ENCODE results near the gene ADAMTS17.

The ADAMTS17 gene

DNA sequence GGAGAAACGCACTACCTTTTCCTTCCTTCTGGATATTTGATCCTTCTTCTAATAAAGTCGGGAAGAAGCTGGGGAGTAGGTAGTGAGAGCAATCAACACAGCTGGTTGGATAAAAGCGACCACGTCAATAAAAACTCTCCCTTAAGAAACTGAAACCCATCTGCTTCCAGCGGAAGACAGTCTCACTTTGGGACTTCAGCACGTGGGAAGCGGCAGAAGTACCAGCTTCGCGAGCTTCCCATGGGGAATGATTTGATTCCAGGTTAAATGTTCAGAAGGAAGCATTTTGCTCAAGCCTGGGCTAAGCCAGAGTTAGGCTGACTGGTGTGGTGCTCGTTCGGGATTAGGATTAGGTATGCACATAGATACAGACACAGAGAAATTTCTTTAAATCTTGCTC, 346.2 kb downstream of the ADAMTS17 start:
- no peak for TF ChIP-seq POLR2A (IDR thresholded peaks at IDR 0.05; ENCODE audit: extremely low read depth, insufficient read length)
- TF ChIP-seq, protein P1, sequence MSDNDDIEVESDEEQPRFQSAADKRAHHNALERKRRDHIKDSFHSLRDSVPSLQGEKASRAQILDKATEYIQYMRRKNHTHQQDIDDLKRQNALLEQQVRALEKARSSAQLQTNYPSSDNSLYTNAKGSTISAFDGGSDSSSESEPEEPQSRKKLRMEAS (IDR thresholded peaks at IDR 0.05; ENCODE audit: low read depth, low read length): no peak
- TF ChIP-seq, protein P2, sequence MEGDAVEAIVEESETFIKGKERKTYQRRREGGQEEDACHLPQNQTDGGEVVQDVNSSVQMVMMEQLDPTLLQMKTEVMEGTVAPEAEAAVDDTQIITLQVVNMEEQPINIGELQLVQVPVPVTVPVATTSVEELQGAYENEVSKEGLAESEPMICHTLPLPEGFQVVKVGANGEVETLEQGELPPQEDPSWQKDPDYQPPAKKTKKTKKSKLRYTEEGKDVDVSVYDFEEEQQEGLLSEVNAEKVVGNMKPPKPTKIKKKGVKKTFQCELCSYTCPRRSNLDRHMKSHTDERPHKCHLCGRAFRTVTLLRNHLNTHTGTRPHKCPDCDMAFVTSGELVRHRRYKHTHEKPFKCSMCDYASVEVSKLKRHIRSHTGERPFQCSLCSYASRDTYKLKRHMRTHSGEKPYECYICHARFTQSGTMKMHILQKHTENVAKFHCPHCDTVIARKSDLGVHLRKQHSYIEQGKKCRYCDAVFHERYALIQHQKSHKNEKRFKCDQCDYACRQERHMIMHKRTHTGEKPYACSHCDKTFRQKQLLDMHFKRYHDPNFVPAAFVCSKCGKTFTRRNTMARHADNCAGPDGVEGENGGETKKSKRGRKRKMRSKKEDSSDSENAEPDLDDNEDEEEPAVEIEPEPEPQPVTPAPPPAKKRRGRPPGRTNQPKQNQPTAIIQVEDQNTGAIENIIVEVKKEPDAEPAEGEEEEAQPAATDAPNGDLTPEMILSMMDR (IDR thresholded peaks at IDR 0.05; ENCODE audit: low read depth, low read length): no peak
- TF ChIP-seq MYC (IDR thresholded peaks at IDR 0.05; ENCODE audit: low read depth, low read length): no peak
- H3K4me3 ChIP-seq (ENCODE audit: low read depth, low read length): no peak overlapping the region
- no peak for DNase-seq (ENCODE audit: low read depth)

DNA sequence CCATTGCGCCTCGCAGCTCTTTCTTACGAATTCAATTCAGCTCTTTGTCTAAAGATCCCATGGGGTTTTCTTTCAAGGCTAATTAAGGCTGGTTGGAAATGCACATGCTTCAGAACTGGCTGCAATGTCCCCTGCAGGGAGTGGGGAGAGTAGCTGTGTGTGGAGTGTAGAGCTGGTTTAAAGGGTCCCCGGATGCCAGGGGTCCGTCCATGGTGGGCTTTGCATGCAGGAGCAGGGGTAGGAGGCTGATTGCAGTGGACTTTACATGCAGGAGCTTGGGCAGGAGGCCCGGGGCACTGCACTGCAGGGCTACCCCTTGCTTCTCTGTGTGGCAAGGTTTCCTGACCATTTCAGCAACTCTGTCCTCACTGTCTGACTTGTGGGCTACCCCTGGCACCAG, 346.9 kb downstream of the ADAMTS17 start:
- H3K4me3 ChIP-seq (ENCODE audit: low read depth, low read length): no peak overlapping the region
- TF ChIP-seq, protein P1 (IDR thresholded peaks at IDR 0.05; ENCODE audit: low read depth, low read length): no peak
- TF ChIP-seq, protein P2 (IDR thresholded peaks at IDR 0.05; ENCODE audit: low read depth, low read length): no peak
- TF ChIP-seq POLR2A (IDR thresholded peaks at IDR 0.05; ENCODE audit: extremely low read depth, insufficient read length): no peak
- TF ChIP-seq MYC (IDR thresholded peaks at IDR 0.05; ENCODE audit: low read depth, low read length): no peak
- no peak for DNase-seq (ENCODE audit: low read depth)

DNA sequence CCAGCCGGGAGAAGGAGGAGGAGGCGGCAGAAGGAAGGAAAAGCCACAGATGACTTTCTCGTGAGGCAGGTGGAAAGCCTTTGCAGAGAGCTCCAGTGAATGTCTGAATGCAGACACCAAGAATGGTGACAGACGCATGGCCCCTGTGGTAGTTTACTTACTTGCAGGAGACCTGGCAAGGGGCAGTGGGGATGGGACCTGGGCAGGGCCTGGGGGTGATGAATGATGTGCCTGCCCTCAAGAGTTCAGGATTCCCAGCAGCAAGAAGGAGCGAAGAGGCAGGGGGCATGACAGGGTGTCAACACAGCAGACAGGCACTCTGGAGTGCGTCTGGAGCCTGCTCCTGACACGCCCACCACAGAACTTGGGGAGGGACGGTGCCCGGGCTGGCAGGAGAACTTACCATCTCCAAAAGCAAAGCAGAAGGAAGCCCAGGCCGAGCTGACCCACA, 348.1 kb downstream of the ADAMTS17 start:
- H3K4me3 ChIP-seq (ENCODE audit: low read depth, low read length): no peak overlapping the region
- TF ChIP-seq, protein P1 (IDR thresholded peaks at IDR 0.05; ENCODE audit: low read depth, low read length): no peak
- TF ChIP-seq POLR2A (IDR thresholded peaks at IDR 0.05; ENCODE audit: extremely low read depth, insufficient read length) (no peak), MYC (IDR thresholded peaks at IDR 0.05; ENCODE audit: low read depth, low read length) (no peak)
- TF ChIP-seq, protein P2 (IDR thresholded peaks at IDR 0.05; ENCODE audit: low read depth, low read length): no peak
- no peak for DNase-seq (ENCODE audit: low read depth)

DNA sequence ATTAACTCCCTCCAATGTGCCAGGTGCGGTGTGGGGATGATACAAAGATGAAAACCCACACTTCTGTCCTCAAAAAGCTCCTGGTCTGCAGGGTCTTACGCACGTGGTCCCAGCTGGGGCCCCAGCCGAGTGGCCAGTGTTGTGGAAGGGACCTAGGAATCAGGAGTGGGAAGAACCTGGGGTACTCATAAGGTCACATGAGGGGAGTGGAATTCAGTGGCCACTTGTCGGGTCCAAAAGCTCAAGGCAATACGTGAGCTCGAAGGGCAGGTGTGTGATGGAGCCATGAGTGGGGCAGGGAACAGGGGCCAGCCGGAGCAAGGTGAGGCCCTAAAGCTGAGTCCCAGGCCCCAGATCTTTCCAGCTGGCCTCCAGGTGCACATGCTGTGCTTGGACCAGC, 348.5 kb downstream of the ADAMTS17 start:
- DNase-seq (ENCODE audit: low read depth): no peak
- H3K4me3 ChIP-seq (ENCODE audit: low read depth, low read length): no peak overlapping the region
- TF ChIP-seq, protein P2 (IDR thresholded peaks at IDR 0.05; ENCODE audit: low read depth, low read length): no peak
- TF ChIP-seq POLR2A (IDR thresholded peaks at IDR 0.05; ENCODE audit: extremely low read depth, insufficient read length): no peak
- TF ChIP-seq, protein P1 (IDR thresholded peaks at IDR 0.05; ENCODE audit: low read depth, low read length): no peak
- no peak for TF ChIP-seq MYC (IDR thresholded peaks at IDR 0.05; ENCODE audit: low read depth, low read length)

DNA sequence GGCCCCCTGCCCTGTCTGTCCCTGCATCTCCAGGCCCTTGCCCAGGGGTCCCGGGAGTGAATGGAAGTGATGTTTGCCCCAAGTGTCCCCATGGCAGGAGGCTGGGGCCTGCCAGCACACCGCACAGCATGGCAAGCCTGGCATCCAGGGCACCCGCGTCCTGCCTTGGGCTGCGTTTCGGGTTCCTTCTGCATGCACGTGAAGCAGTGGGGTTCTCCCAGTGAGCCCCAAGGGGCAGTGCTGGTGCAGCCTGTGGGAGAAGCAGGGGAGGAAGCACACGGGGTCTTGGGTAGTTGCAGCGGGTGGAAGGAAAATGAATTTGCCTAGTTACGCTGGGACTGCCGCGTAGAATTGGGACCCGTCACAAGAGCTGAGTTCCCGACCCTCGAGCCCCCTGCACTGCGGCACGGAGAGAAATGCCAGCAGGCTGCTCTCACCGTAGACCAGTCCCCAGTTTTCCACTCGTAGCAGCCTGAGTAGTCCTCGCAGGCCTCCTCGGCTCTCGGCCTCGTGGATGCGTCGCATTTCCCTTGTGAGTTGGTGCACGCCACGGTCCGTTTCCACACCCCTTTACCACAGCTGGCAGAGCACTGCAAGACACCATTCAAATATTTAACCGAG, 349.1 kb downstream of the ADAMTS17 start:
- no peak for DNase-seq (ENCODE audit: low read depth)
- TF ChIP-seq POLR2A (IDR thresholded peaks at IDR 0.05; ENCODE audit: extremely low read depth, insufficient read length): no peak
- TF ChIP-seq, protein P2 (IDR thresholded peaks at IDR 0.05; ENCODE audit: low read depth, low read length): no peak
- no peak for TF ChIP-seq MYC (IDR thresholded peaks at IDR 0.05; ENCODE audit: low read depth, low read length)
- TF ChIP-seq, protein P1 (IDR thresholded peaks at IDR 0.05; ENCODE audit: low read depth, low read length): no peak
- H3K4me3 ChIP-seq (ENCODE audit: low read depth, low read length): no peak overlapping the region
